ENCODE data around the gene SASH1.

GRCh38 chr6:148516617-148517016, 174.0 kb downstream of the SASH1 start:
- TF ChIP-seq CTCF (IDR thresholded peaks at IDR 0.05) (no peak), POLR2A (IDR thresholded peaks at IDR 0.05) (no peak), EP300 (IDR thresholded peaks at IDR 0.05) (no peak)

All from tibial nerve (tissue), 4 donors.